Keratinocyte (primary cell): ENCODE measurements around the gene C16orf54.
"Not testable (repeated sequence)": the region's sequence is repeated elsewhere in the genome, so short reads cannot be mapped to it uniquely, and the experiment has no call there.

Experiments
- EZH2 ChIP-seq: IDR thresholded peaks from one replicate; pipeline ENCODE4 v1.6.1; 2012; ENCODE audit warnings: inconsistent platforms, mild to moderate bottlenecking, low read length, moderate library complexity
- TF ChIP-seq, protein P1 (sequence below), 3 experiments: IDR thresholded peaks in 1 of 3; conservative IDR thresholded peaks in 1 of 3; optimal IDR thresholded peaks in 1 of 3; 2 replicates in 2 of 3; 3 replicates in 1 of 3; pipeline versions ENCODE3 to v1.5.1; 2011; ENCODE audit warnings: low read length in 3 of 3, mild to moderate bottlenecking in 3 of 3, moderate library complexity in 2 of 3, control low read depth in 1 of 3, inconsistent platforms in 1 of 3; ENCODE audit not compliant: insufficient read depth in 2 of 3; ENCODE audit errors: extremely low read depth in 1 of 3

DNA sequence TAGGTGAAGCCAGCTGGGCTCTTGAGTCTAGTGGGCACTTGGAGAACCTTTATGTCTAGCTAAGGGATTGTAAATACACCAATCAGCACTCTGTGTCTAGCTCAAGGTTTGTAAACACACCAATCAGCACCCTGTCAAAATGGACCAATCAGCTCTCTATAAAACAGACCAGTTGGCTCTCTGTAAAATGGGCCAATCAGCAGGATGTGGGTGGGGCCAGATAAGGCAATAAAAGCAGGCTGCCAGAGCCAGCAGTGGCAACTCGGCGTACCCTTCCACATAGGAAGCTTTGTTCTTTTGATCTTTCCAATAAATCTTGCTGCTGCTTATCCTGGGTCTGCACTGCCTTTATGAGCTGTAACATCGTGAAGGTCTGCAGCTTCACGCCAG, 3.0 kb upstream of the C16orf54 start:
- not testable (repeated sequence) for TF ChIP-seq EZH2
- TF ChIP-seq, protein P1, sequence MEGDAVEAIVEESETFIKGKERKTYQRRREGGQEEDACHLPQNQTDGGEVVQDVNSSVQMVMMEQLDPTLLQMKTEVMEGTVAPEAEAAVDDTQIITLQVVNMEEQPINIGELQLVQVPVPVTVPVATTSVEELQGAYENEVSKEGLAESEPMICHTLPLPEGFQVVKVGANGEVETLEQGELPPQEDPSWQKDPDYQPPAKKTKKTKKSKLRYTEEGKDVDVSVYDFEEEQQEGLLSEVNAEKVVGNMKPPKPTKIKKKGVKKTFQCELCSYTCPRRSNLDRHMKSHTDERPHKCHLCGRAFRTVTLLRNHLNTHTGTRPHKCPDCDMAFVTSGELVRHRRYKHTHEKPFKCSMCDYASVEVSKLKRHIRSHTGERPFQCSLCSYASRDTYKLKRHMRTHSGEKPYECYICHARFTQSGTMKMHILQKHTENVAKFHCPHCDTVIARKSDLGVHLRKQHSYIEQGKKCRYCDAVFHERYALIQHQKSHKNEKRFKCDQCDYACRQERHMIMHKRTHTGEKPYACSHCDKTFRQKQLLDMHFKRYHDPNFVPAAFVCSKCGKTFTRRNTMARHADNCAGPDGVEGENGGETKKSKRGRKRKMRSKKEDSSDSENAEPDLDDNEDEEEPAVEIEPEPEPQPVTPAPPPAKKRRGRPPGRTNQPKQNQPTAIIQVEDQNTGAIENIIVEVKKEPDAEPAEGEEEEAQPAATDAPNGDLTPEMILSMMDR (optimal IDR thresholded peaks at IDR 0.05 in 1 of 3, IDR thresholded peaks at IDR 0.05 in 1 of 3, conservative IDR thresholded peaks at IDR 0.05 in 1 of 3; ENCODE audit: extremely low read depth in 1 of 3, insufficient read depth in 2 of 3, low read length in 3 of 3): not testable (repeated sequence)
